Tibial nerve (tissue), 4 donors: Measurements from ENCODE around the gene RSRP1. TPM values are rescaled to one million over a fixed set of nuclear protein-coding genes. Genes with fewer than 3 reads are reported as not detected.

ENCODE experiments used
- DNase-seq, 2 donors: peaks; one replicate each; pipeline ENCODE4 v3.0.0-alpha.2; 2019; ENCODE audit warnings: low spot score in 2 of 2
- H3K27ac ChIP-seq, 4 donors: fragments of 200-600 bp; sonication (generic) in 3 of 4; one replicate each; pipeline ENCODE4 v1.5.1; 2017 to 2019; ENCODE audit warnings: mild to moderate bottlenecking in 1 of 4
- H3K27me3 ChIP-seq, 2 donors: fragments of 200-600 bp; sonication (generic) in 1 of 2; one replicate each; pipeline versions ENCODE4 v1.5.1 to v1.6.0; 2017 to 2019
- H3K36me3 ChIP-seq, 3 donors: fragments of 200-600 bp; sonication (generic); one replicate each; pipeline ENCODE4 v1.5.1; 2018 to 2019
- H3K4me1 ChIP-seq, 4 donors: fragments of 200-600 bp; sonication (generic) in 3 of 4; one replicate each; pipeline ENCODE4 v1.5.1; 2017 to 2019
- H3K4me3 ChIP-seq, 4 donors: fragments of 200-600 bp; sonication (generic) in 3 of 4; one replicate each; pipeline ENCODE4 v1.5.1; 2017 to 2019; ENCODE audit warnings: mild to moderate bottlenecking in 1 of 4, moderate library complexity in 1 of 4
- H3K9me3 ChIP-seq, 4 donors: fragments of 200-600 bp; sonication (generic) in 3 of 4; one replicate each; pipeline ENCODE4 v1.5.1; 2017 to 2019
- EP300 ChIP-seq, 2 donors: sonication (generic); formaldehyde crosslinking; IDR thresholded peaks; one replicate each; pipeline ENCODE4 v1.6.1; 2017; ENCODE audit warnings: antibody characterized with exemption in 2 of 2, mild to moderate bottlenecking in 1 of 2
- POLR2A ChIP-seq, 2 donors: fragments of 450-650 bp; IDR thresholded peaks; one replicate each; pipeline ENCODE4 v1.6.1; 2017; ENCODE audit warnings: antibody characterized with exemption in 2 of 2, mild to moderate bottlenecking in 2 of 2, moderate library complexity in 2 of 2
- WGBS, 2 donors: methylation state at CpG; one replicate each; pipeline ENCODE4 v1.1.5; 2018; 5-methylcytosine and 5-hydroxymethylcytosine counted together
- total RNA-seq, 4 donors: library from RNA; depleted of rRNA; stranded (reverse); fragments of >200 nt; gene quantifications; one replicate each; pipeline ENCODE4 v1.1.0, GENCODE V29; 2016
- TF ChIP-seq, protein P1 (sequence below), 5 experiments: fragments of 200-600 bp in 3 of 5; fragments of 450-650 bp in 2 of 5; sonication (generic) in 3 of 5; IDR thresholded peaks; one replicate each; pipeline ENCODE4 v1.5.1; 2016 to 2019; ENCODE audit warnings: antibody characterized with exemption in 5 of 5, mild to moderate bottlenecking in 3 of 5, moderate library complexity in 2 of 5

Gene RSRP1
- total RNA-seq, 4 donors from 2014 or later = 169 to 191 (median 178) TPM

DNA sequence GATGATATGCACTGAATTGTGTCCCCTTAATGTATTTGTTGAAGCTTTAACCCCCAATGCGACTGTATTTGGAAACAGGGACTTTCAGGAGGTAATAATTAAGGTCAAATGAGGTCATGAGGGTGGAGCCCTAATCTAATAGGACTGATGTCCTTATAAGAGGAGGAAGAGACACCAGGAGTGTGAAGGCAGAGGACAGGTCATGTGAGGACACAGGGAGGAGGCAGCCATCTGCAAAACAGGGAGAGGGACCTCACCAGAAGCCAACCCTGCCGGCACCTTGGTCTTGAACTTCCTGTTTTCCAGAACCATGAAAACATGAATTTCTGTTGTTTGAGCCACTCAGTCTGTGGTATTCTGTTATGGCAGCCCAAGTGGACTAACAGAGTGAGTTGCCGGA is 30.2 kb downstream of the RSRP1 start:
- 85 to 92% methylated on average over 3 of the region's 3 CpGs for WGBS, 2 donors
- Histone ChIP-seq H3K27me3 (no peaks in the 10 kb centered on the region), H3K4me3 (no peak overlapping the region), H3K9me3 (no peaks in the 10 kb centered on the region), H3K4me1 (no peaks in the 10 kb centered on the region), H3K36me3 (peaks cover 0 to 39% (median 0%) of the 10 kb centered on the region in 3 donors), H3K27ac (no peak overlapping the region)
- DNase-seq = no peak
- TF ChIP-seq EP300 (IDR thresholded peaks at IDR 0.05) = no peak
- TF ChIP-seq, protein P1, sequence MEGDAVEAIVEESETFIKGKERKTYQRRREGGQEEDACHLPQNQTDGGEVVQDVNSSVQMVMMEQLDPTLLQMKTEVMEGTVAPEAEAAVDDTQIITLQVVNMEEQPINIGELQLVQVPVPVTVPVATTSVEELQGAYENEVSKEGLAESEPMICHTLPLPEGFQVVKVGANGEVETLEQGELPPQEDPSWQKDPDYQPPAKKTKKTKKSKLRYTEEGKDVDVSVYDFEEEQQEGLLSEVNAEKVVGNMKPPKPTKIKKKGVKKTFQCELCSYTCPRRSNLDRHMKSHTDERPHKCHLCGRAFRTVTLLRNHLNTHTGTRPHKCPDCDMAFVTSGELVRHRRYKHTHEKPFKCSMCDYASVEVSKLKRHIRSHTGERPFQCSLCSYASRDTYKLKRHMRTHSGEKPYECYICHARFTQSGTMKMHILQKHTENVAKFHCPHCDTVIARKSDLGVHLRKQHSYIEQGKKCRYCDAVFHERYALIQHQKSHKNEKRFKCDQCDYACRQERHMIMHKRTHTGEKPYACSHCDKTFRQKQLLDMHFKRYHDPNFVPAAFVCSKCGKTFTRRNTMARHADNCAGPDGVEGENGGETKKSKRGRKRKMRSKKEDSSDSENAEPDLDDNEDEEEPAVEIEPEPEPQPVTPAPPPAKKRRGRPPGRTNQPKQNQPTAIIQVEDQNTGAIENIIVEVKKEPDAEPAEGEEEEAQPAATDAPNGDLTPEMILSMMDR (IDR thresholded peaks at IDR 0.05) = no peak
- TF ChIP-seq POLR2A (IDR thresholded peaks at IDR 0.05) = no peak

DNA sequence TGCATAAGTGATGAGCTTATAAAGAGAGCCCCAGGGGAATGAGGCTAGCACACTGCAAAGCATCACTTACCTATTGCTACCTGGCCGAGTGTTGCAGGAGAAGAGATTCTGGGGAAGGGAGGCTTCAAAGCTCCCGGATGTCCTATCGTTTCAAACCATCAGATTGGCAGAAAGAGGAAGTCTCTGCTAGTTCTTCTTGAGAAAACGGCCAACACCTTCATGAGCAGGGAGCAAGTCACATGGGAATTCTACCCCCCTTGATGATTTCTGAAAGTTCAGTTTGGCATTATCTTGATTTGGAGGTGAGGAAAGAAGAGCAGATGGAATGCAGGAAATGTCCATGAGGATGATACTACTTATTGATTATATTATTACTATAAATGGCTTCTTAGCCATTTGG is 31.1 kb downstream of the RSRP1 start:
- 67 to 83% methylated on average over 4 of the region's 4 CpGs for WGBS, 2 donors
- H3K4me1 ChIP-seq = no peaks in the 10 kb centered on the region
- no peak for DNase-seq

GRCh38 chr1:25212725-25213124 is 34.5 kb downstream of the RSRP1 start:
- 56 to 64% methylated on average over 5 of the region's 5 CpGs for WGBS, 2 donors
- H3K27ac ChIP-seq = no peak overlapping the region
- H3K4me3 ChIP-seq = no peak overlapping the region
- H3K27me3 ChIP-seq = peaks cover 0 to 11% of the 10 kb centered on the region in 2 donors
- peaks cover 0 to 3% (median 0%) of the 10 kb centered on the region in 3 donors for H3K36me3 ChIP-seq
- H3K9me3 ChIP-seq = no peaks in the 10 kb centered on the region
- DNase-seq = no peak
- TF ChIP-seq EP300 (IDR thresholded peaks at IDR 0.05) = no peak
- TF ChIP-seq, protein P1 (IDR thresholded peaks at IDR 0.05) = no peak
- no peak for TF ChIP-seq POLR2A (IDR thresholded peaks at IDR 0.05)
- H3K4me1 ChIP-seq = no peaks in the 10 kb centered on the region

More for the DNA sequence above, 31.1 kb downstream of the RSRP1 start:
- no peaks in the 10 kb centered on the region for H3K27me3 ChIP-seq
- H3K36me3 ChIP-seq = peaks cover 0 to 30% (median 0%) of the 10 kb centered on the region in 3 donors
- TF ChIP-seq EP300 (IDR thresholded peaks at IDR 0.05) (no peak), POLR2A (IDR thresholded peaks at IDR 0.05) (no peak)
- TF ChIP-seq, protein P1 (IDR thresholded peaks at IDR 0.05) = no peak
- no peak overlapping the region for H3K4me3 ChIP-seq
- H3K9me3 ChIP-seq = no peaks in the 10 kb centered on the region
- no peak overlapping the region for H3K27ac ChIP-seq

DNA sequence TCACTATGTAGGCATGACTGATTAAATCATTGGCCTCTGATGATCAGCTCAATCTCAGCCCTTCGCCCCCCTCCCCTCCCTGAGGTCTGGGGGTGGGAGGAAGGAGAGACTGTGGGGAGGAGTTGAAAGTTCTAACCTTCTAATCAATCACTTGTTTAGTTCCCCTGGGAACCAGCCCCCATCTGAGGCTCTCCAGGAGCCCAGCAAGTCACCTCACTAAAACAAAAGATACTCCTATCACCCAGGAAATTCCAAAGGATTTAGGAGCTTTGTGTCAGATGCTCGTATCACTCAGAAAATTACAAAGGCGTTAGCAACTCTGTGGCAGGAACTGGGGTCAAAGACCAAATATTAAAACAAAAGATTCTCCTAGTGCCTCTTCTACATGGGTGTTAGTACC is 36.5 kb downstream of the RSRP1 start:
- no peak overlapping the region for H3K4me3 ChIP-seq
- no peaks in the 10 kb centered on the region for H3K9me3 ChIP-seq
- H3K27ac ChIP-seq = no peak overlapping the region
- DNase-seq = no peak
- no peaks in the 10 kb centered on the region for H3K4me1 ChIP-seq
- peaks cover 0 to 11% of the 10 kb centered on the region in 2 donors for H3K27me3 ChIP-seq
- H3K36me3 ChIP-seq = no peaks in the 10 kb centered on the region
- no peak for TF ChIP-seq EP300 (IDR thresholded peaks at IDR 0.05)
- no peak for TF ChIP-seq POLR2A (IDR thresholded peaks at IDR 0.05)
- TF ChIP-seq, protein P1 (IDR thresholded peaks at IDR 0.05) = no peak
- WGBS, 2 donors = 41% methylated on average over 3 of the region's 3 CpGs

GRCh38 chr1:25209516-25209915 is 37.7 kb downstream of the RSRP1 start:
- no peak for DNase-seq
- H3K27ac ChIP-seq = no peak overlapping the region
- peaks cover 0 to 11% of the 10 kb centered on the region in 2 donors for H3K27me3 ChIP-seq
- no peak overlapping the region for H3K4me3 ChIP-seq
- 81 to 88% methylated on average over 4 of the region's 4 CpGs for WGBS, 2 donors
- H3K4me1 ChIP-seq = no peaks in the 10 kb centered on the region
- H3K9me3 ChIP-seq = no peaks in the 10 kb centered on the region
- TF ChIP-seq POLR2A (IDR thresholded peaks at IDR 0.05) = no peak
- TF ChIP-seq EP300 (IDR thresholded peaks at IDR 0.05) = no peak
- TF ChIP-seq, protein P1 (IDR thresholded peaks at IDR 0.05) = no peak
- H3K36me3 ChIP-seq = no peaks in the 10 kb centered on the region
